ENCODE data around the gene PAQR5.

The PAQR5 gene

DNA sequence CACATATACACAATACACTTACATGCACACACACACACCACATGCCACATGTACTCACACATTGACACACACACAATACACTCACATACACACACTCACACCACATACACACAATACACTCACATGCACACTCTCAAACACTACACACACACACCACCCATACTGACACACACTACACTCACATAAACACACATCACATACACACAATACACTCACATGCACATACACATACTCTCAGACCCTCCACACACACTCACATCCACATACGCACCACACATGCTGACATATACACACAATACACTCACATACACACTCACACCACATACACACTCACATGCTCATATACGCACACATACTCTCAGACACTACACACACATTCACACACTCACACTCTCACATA is 87.1 kb downstream of the PAQR5 start:
- no peak overlapping the region for H3K27ac ChIP-seq (ENCODE audit: low read depth, low read length)
- H3K36me3 ChIP-seq (ENCODE audit: control insufficient read depth in 5 of 5, insufficient read depth in 5 of 5, low read length in 5 of 5), result no peaks in the 10 kb centered on the region
- peaks cover 0 to 2% (median 0%) of the 10 kb centered on the region in 5 donors for H3K27me3 ChIP-seq (ENCODE audit: control insufficient read depth in 5 of 5, insufficient read depth in 4 of 5, low read length in 5 of 5)
- no peaks in the 10 kb centered on the region for H3K9me3 ChIP-seq (ENCODE audit: control insufficient read depth in 5 of 5, low read length in 5 of 5)
- peaks cover 0 to 8% (median 0%) of the 10 kb centered on the region in 5 donors for H3K4me1 ChIP-seq (ENCODE audit: control insufficient read depth in 5 of 5, insufficient read depth in 5 of 5, low read length in 5 of 5)
- no peak overlapping the region for H3K4me3 ChIP-seq (ENCODE audit: low read depth in 1 of 5, low read length in 5 of 5)
- H3K9ac ChIP-seq (ENCODE audit: low read length in 5 of 5), result no peak overlapping the region

DNA sequence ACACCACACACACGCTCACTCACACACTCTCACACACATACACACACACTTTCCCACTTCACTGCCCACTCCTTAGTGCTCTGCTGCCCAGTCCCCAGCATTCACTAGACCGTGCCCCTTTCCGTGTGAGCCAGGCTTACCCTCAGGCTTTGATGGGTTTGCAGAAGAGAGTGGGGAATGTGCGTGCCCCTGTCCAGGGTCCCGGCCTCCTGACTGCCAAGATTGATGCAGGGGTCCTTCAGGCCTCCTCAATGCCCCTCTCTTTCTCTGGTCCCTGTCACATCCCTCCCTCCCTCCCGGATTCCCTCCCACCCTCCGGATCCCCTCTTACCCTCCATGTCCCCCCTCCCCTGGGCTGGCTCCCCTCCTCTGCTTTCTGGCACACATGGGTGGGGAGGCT is 87.6 kb downstream of the PAQR5 start:
- no peaks in the 10 kb centered on the region for H3K36me3 ChIP-seq (ENCODE audit: control insufficient read depth in 5 of 5, insufficient read depth in 5 of 5, low read length in 5 of 5)
- no peaks in the 10 kb centered on the region for H3K9me3 ChIP-seq (ENCODE audit: control insufficient read depth in 5 of 5, low read length in 5 of 5)
- no peak overlapping the region for H3K9ac ChIP-seq (ENCODE audit: low read length in 5 of 5)
- peaks cover 0 to 2% (median 0%) of the 10 kb centered on the region in 5 donors for H3K27me3 ChIP-seq (ENCODE audit: control insufficient read depth in 5 of 5, insufficient read depth in 4 of 5, low read length in 5 of 5)
- H3K4me3 ChIP-seq (ENCODE audit: low read depth in 1 of 5, low read length in 5 of 5), result no peak overlapping the region
- H3K27ac ChIP-seq (ENCODE audit: low read depth, low read length), result no peak overlapping the region
- H3K4me1 ChIP-seq (ENCODE audit: control insufficient read depth in 5 of 5, insufficient read depth in 5 of 5, low read length in 5 of 5), result peaks cover 0 to 8% (median 0%) of the 10 kb centered on the region in 5 donors

DNA sequence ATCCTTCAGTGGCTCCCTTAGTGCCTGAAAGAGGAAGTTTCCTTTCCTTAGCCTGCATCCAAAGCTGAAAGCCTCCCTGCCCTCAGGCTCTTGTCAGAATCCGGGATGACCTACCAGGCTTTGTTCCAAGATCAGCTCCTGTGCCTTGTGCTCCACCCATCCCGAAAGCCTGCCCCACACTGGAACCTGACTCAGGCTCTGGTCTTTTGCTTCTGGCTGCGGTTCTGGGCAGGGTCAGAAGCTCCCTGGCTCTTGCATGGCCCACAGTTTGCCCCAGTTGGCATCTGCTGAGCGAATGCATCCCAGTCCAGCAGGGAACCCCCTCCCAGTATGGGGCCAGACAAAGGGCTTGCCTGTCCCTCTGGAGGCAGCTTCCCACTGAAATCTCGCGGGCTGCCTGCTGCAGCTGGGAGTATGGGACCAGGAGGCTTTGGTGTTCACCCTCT is 89.6 kb downstream of the PAQR5 start:
- Histone ChIP-seq H3K27ac (ENCODE audit: low read depth, low read length) (no peak overlapping the region), H3K27me3 (ENCODE audit: control insufficient read depth in 5 of 5, insufficient read depth in 4 of 5, low read length in 5 of 5) (peaks cover 0 to 10% (median 0%) of the 10 kb centered on the region in 5 donors), H3K4me3 (ENCODE audit: low read depth in 1 of 5, low read length in 5 of 5) (no peak overlapping the region), H3K4me1 (ENCODE audit: control insufficient read depth in 5 of 5, insufficient read depth in 5 of 5, low read length in 5 of 5) (peaks cover 0 to 8% (median 0%) of the 10 kb centered on the region in 5 donors), H3K9ac (ENCODE audit: low read length in 5 of 5) (no peak overlapping the region), H3K9me3 (ENCODE audit: control insufficient read depth in 5 of 5, low read length in 5 of 5) (no peaks in the 10 kb centered on the region), H3K36me3 (ENCODE audit: control insufficient read depth in 5 of 5, insufficient read depth in 5 of 5, low read length in 5 of 5) (no peaks in the 10 kb centered on the region)

DNA sequence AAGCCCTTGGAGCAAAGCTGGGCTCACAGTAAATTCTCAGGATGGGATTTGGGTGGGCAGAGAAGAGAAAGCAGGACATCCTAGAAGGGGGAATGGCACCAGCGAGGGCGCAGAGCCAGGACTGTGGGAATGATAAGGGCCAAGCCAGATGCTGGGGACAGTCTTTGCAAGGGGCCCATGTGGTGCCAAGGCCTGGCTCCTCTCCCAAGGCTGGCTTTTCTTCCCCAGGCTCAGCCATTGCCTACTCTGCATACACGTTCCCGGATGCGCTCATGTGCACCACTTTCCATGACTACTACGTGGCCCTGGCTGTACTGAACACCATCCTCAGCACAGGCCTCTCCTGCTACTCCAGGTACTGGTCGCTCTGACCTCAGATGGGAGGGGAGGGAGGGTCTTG is 90.7 kb downstream of the PAQR5 start:
- Histone ChIP-seq H3K4me1 (ENCODE audit: control insufficient read depth in 5 of 5, insufficient read depth in 5 of 5, low read length in 5 of 5) (peaks cover 0 to 9% (median 2%) of the 10 kb centered on the region in 5 donors), H3K27ac (ENCODE audit: low read depth, low read length) (no peak overlapping the region), H3K36me3 (ENCODE audit: control insufficient read depth in 5 of 5, insufficient read depth in 5 of 5, low read length in 5 of 5) (no peaks in the 10 kb centered on the region), H3K4me3 (ENCODE audit: low read depth in 1 of 5, low read length in 5 of 5) (no peak overlapping the region), H3K27me3 (ENCODE audit: control insufficient read depth in 5 of 5, insufficient read depth in 4 of 5, low read length in 5 of 5) (peaks cover 0 to 10% (median 2%) of the 10 kb centered on the region in 5 donors), H3K9me3 (ENCODE audit: control insufficient read depth in 5 of 5, low read length in 5 of 5) (no peaks in the 10 kb centered on the region), H3K9ac (ENCODE audit: low read length in 5 of 5) (no peak overlapping the region)

DNA sequence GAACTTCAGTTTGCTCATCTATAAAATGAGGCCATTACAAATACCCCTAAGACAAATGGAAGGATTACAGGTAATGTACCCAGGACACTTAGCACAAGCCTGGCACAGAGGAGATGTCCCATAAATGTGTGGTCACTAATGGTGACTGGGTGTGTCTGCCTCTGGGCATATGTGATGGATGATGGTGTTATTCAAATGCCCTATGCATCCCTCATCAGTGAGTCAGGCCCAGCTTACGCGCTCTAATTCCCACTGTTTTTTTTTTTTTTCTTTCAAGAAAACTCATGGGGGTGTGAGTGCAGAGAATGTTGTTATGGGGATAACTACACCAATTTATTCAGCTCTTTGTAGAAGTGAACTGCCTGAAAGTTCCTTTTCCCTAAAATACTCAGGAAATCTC is 91.9 kb downstream of the PAQR5 start:
- Histone ChIP-seq H3K9me3 (ENCODE audit: control insufficient read depth in 5 of 5, low read length in 5 of 5) (no peaks in the 10 kb centered on the region), H3K9ac (ENCODE audit: low read length in 5 of 5) (no peak overlapping the region), H3K4me1 (ENCODE audit: control insufficient read depth in 5 of 5, insufficient read depth in 5 of 5, low read length in 5 of 5) (peaks cover 0 to 15% (median 7%) of the 10 kb centered on the region in 5 donors), H3K36me3 (ENCODE audit: control insufficient read depth in 5 of 5, insufficient read depth in 5 of 5, low read length in 5 of 5) (no peaks in the 10 kb centered on the region), H3K4me3 (ENCODE audit: low read depth in 1 of 5, low read length in 5 of 5) (no peak overlapping the region), H3K27ac (ENCODE audit: low read depth, low read length) (no peak overlapping the region), H3K27me3 (ENCODE audit: control insufficient read depth in 5 of 5, insufficient read depth in 4 of 5, low read length in 5 of 5) (peaks cover 0 to 17% (median 2%) of the 10 kb centered on the region in 5 donors)

DNA sequence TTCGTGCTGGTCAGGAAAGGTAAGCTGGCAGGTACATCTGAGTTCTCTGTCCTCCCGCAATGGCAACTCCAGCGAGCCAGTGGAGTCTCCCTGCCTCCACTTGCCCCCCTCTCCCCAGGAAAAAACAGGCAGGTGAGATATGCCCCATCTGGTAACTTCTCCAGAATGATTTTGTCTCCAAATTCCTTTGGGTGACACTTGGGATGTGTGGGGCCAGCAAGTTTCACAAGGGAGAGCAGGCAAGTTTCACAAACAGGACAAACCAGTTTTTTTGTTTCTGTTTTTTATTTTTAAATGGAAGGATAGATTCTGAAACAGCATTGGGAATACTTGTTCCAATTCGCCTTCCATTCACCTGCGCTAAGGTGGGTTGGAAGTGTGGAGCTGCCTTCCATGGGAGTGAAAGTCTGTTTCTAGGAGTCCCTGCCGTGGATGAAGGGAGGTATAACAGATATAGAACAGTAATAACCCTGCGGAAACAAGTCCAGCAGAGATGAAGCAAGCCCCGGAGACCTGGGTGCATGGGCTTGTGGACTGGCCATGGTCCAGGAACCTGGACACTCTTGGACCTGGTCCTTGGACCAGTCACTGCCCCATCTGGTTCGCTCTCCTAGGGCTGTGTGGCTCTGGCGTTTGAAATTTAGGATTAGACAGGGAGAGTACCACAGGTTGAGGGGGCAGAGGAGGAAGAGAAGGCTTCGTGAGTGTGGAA is 92.5 kb downstream of the PAQR5 start:
- Histone ChIP-seq H3K9ac (ENCODE audit: low read length in 5 of 5) (no peak overlapping the region), H3K4me1 (ENCODE audit: control insufficient read depth in 5 of 5, insufficient read depth in 5 of 5, low read length in 5 of 5) (peaks cover 0 to 15% (median 7%) of the 10 kb centered on the region in 5 donors), H3K9me3 (ENCODE audit: control insufficient read depth in 5 of 5, low read length in 5 of 5) (no peaks in the 10 kb centered on the region), H3K27me3 (ENCODE audit: control insufficient read depth in 5 of 5, insufficient read depth in 4 of 5, low read length in 5 of 5) (peaks cover 0 to 17% (median 2%) of the 10 kb centered on the region in 5 donors), H3K27ac (ENCODE audit: low read depth, low read length) (no peak overlapping the region), H3K4me3 (ENCODE audit: low read depth in 1 of 5, low read length in 5 of 5) (no peak overlapping the region), H3K36me3 (ENCODE audit: control insufficient read depth in 5 of 5, insufficient read depth in 5 of 5, low read length in 5 of 5) (no peaks in the 10 kb centered on the region)

DNA sequence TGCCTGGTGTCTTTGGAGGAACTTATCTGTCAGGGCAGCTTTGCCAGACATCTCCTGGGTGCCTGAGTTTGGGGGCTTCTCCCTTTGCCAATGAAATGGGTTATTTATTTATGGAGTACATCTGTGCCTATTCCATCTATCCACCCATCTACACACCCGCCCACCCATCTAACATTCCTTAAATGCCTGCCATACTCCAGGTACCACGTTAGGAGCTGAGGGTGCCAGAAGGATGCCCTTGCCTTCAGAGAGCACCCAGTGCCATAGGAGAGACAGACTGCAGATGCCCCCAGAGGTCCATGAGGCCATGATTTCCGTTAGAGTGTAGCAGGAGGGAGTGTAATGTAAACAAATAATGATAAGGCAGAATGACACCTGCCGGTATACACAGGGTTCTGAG is 93.6 kb downstream of the PAQR5 start:
- H3K4me3 ChIP-seq (ENCODE audit: low read depth in 1 of 5, low read length in 5 of 5), result no peak overlapping the region
- no peaks in the 10 kb centered on the region for H3K9me3 ChIP-seq (ENCODE audit: control insufficient read depth in 5 of 5, low read length in 5 of 5)
- H3K4me1 ChIP-seq (ENCODE audit: control insufficient read depth in 5 of 5, insufficient read depth in 5 of 5, low read length in 5 of 5), result peaks cover 0 to 15% (median 7%) of the 10 kb centered on the region in 5 donors
- H3K27me3 ChIP-seq (ENCODE audit: control insufficient read depth in 5 of 5, insufficient read depth in 4 of 5, low read length in 5 of 5), result peaks cover 0 to 17% (median 2%) of the 10 kb centered on the region in 5 donors
- no peak overlapping the region for H3K27ac ChIP-seq (ENCODE audit: low read depth, low read length)
- no peak overlapping the region for H3K9ac ChIP-seq (ENCODE audit: low read length in 5 of 5)
- H3K36me3 ChIP-seq (ENCODE audit: control insufficient read depth in 5 of 5, insufficient read depth in 5 of 5, low read length in 5 of 5), result no peaks in the 10 kb centered on the region

DNA sequence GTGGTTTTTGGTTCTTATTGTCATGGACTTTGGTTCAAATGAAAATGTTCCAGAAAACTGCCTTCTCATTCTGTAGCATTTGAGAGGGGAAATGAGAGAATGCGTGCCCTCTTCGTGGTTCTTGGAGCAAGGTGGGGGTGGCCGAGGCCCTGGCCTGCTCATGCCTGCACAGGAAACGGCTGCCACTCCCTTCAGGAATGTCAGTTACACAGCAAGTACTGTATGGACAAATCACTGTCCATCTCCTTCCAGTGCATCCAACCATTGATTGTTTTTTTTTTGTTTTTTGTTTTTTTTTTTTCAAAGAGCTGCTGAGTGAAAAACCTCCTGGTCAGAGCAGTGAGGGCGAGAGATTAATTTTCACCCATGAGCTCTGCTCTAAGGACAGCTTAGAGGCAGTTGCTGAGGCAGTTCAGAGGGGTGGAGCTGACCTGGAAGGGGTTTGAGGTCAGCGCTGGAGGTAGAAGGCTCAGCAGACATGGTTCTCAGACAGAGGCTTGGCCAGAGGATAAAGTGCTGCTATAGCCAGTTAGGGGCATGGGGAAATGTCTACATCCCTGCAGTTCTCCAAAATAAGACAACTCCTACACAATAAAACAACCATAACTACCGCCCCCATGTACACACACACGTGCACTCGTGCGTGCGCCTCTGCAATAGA is 95.2 kb downstream of the PAQR5 start:
- H3K27ac ChIP-seq (ENCODE audit: low read depth, low read length), result no peak overlapping the region
- no peaks in the 10 kb centered on the region for H3K36me3 ChIP-seq (ENCODE audit: control insufficient read depth in 5 of 5, insufficient read depth in 5 of 5, low read length in 5 of 5)
- peaks cover 0 to 17% (median 2%) of the 10 kb centered on the region in 5 donors for H3K27me3 ChIP-seq (ENCODE audit: control insufficient read depth in 5 of 5, insufficient read depth in 4 of 5, low read length in 5 of 5)
- H3K9ac ChIP-seq (ENCODE audit: low read length in 5 of 5), result no peak overlapping the region
- H3K4me3 ChIP-seq (ENCODE audit: low read depth in 1 of 5, low read length in 5 of 5), result no peak overlapping the region
- H3K9me3 ChIP-seq (ENCODE audit: control insufficient read depth in 5 of 5, low read length in 5 of 5), result no peaks in the 10 kb centered on the region
- H3K4me1 ChIP-seq (ENCODE audit: control insufficient read depth in 5 of 5, insufficient read depth in 5 of 5, low read length in 5 of 5), result peaks cover 0 to 7% (median 7%) of the 10 kb centered on the region in 5 donors

DNA sequence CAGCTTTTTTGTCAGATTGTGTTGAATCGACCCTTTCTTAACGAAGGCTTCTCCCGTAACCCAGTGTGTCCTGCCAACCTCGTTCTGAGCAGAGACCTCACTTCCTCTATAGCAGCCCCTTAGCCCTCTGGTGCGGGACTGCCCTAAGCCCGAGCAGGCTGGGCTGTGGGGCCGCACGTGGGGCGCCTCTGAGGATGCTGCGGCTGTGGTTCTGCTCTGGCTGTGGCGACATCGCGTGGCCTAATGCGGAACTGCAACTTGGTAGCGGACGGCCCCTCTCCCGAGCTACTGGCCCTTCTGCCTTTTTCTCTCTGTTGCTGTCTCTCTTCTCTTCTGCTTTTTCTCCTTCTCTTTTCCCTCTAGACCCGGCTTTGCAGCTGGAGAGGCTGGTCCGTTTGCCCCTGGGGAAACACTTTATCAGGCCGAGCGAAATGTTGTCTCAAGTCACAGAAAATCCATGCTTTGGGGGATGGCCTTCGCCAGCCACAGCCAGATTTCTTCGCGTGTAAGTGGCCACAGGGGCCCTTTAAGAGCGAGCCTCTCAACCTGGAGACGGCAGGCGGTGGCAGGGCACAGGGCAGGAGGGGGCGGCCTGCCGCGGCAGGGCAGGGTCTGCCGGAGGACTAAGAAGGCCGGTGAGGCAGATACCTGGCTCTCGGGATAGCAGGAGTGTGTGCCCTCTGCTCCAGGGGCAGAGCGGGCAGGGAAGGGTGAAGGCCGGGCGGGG is 96.0 kb downstream of the PAQR5 start:
- no peaks in the 10 kb centered on the region for H3K36me3 ChIP-seq (ENCODE audit: control insufficient read depth in 5 of 5, insufficient read depth in 5 of 5, low read length in 5 of 5)
- no peak overlapping the region for H3K9ac ChIP-seq (ENCODE audit: low read length in 5 of 5)
- H3K4me3 ChIP-seq (ENCODE audit: low read depth in 1 of 5, low read length in 5 of 5), result no peak overlapping the region

DNA sequence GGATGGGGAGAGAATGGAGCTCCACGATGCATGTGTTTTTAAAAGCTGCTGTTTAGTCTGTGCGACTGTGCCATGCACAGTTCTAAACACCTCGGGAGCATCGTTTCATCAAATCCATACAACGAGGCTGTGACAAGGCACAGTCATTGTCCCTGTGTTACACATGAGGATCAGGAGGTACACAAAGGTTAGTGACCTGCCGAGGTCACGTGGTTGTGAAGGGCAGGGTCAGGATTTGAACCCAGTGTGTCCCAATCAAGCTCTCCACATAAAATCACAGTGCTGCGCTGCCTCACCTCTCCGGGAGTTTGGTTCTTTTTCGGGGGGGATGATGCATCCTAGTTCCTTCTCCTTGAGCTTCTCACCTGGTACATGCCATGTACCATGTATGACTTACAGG is 96.7 kb downstream of the PAQR5 start:
- H3K36me3 ChIP-seq (ENCODE audit: control insufficient read depth in 5 of 5, insufficient read depth in 5 of 5, low read length in 5 of 5), result no peaks in the 10 kb centered on the region
- peaks cover 0 to 17% (median 2%) of the 10 kb centered on the region in 5 donors for H3K27me3 ChIP-seq (ENCODE audit: control insufficient read depth in 5 of 5, insufficient read depth in 4 of 5, low read length in 5 of 5)
- H3K4me1 ChIP-seq (ENCODE audit: control insufficient read depth in 5 of 5, insufficient read depth in 5 of 5, low read length in 5 of 5), result peaks cover 0 to 7% (median 7%) of the 10 kb centered on the region in 5 donors
- H3K9ac ChIP-seq (ENCODE audit: low read length in 5 of 5), result no peak overlapping the region
- no peak overlapping the region for H3K4me3 ChIP-seq (ENCODE audit: low read depth in 1 of 5, low read length in 5 of 5)
- H3K9me3 ChIP-seq (ENCODE audit: control insufficient read depth in 5 of 5, low read length in 5 of 5), result no peaks in the 10 kb centered on the region
- no peak overlapping the region for H3K27ac ChIP-seq (ENCODE audit: low read depth, low read length)

More for the DNA sequence above, 96.0 kb downstream of the PAQR5 start:
- H3K4me1 ChIP-seq (ENCODE audit: control insufficient read depth in 5 of 5, insufficient read depth in 5 of 5, low read length in 5 of 5), result peaks cover 0 to 7% (median 7%) of the 10 kb centered on the region in 5 donors
- peaks cover 0 to 17% (median 2%) of the 10 kb centered on the region in 5 donors for H3K27me3 ChIP-seq (ENCODE audit: control insufficient read depth in 5 of 5, insufficient read depth in 4 of 5, low read length in 5 of 5)
- no peak overlapping the region for H3K27ac ChIP-seq (ENCODE audit: low read depth, low read length)
- no peaks in the 10 kb centered on the region for H3K9me3 ChIP-seq (ENCODE audit: control insufficient read depth in 5 of 5, low read length in 5 of 5)

Data from subcutaneous abdominal adipose tissue (tissue), 5 donors.